Mesothelial cell of epicardium (in vitro differentiated cells): ENCODE data around the gene GIGYF2. TPM values are rescaled to one million over a fixed set of nuclear protein-coding genes. Genes with fewer than 3 reads are reported as not detected.
A peak's percentile ranks its signal among the peaks of the same experiment; 100 is the strongest.

Source experiments
- DNase-seq, 2 experiments: peaks; one replicate each; pipeline ENCODE4 v3.0.0; 2021; ENCODE audit warnings: low spot score in 2 of 2; ENCODE audit not compliant: unreplicated experiment in 2 of 2
- H3K27ac Mint-ChIP-seq: 2 replicates; pipeline ENCODE4 v1.8.0; 2021; ENCODE audit warnings: mixed read lengths
- H3K27me3 Mint-ChIP-seq: 2 replicates; pipeline ENCODE4 v1.8.0; 2021; ENCODE audit warnings: low read depth, mixed read lengths
- H3K36me3 Mint-ChIP-seq: 2 replicates; pipeline ENCODE4 v1.8.0; 2021; ENCODE audit warnings: mixed read lengths
- H3K4me1 Mint-ChIP-seq: 2 replicates; pipeline ENCODE4 v1.8.0; 2021; ENCODE audit warnings: mixed read lengths
- H3K4me3 Mint-ChIP-seq: 2 replicates; pipeline ENCODE4 v1.8.0; 2021; ENCODE audit warnings: mild to moderate bottlenecking, moderate library complexity, mixed read lengths
- H3K9me3 Mint-ChIP-seq: 2 replicates; pipeline ENCODE4 v1.8.0; 2021; ENCODE audit warnings: mixed read lengths
- CTCF ChIP-seq: fragments of 200-600 bp; sonication (generic); IDR thresholded peaks from one replicate; pipeline ENCODE4 v1.5.0; 2021; ENCODE audit warnings: antibody characterized with exemption; ENCODE audit not compliant: unreplicated experiment
- total RNA-seq: library from RNA; stranded (reverse); gene quantifications from 3 replicates; pipeline ENCODE4 v1.2.1, GENCODE V29; 2021

GIGYF2 gene
- total RNA-seq, 1 donor from 2014 or later, result 78.8 TPM

DNA sequence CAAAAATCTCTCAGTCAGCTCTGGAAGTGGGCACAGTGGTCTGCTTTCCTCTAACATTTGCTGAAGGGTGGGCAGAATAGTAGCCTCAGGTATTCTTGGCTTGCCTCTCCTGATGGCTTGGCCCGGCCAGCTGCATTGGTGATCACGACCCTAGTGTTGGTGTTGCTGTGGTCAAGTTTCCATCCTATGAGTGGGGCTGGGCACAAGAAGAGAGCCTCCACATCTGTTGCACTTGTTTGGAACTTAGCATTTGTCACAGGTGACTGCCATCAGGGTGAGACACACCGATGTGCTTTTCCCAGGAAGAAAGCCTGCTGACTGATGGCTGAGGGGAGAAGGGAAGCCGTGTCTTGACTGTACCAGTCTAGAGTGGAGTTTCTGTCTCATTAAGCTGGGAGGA is 139.8 kb downstream of the GIGYF2 start:
- Mint-ChIP-seq H3K36me3 (peaks cover 40% of the 10 kb centered on the region), H3K4me3 (no peak overlapping the region), H3K4me1 (peaks cover 9% of the 10 kb centered on the region), H3K9me3 (no peaks in the 10 kb centered on the region), H3K27ac (no peak overlapping the region), H3K27me3 (no peaks in the 10 kb centered on the region)
- DNase-seq, result no peak
- no peak for TF ChIP-seq CTCF

DNA sequence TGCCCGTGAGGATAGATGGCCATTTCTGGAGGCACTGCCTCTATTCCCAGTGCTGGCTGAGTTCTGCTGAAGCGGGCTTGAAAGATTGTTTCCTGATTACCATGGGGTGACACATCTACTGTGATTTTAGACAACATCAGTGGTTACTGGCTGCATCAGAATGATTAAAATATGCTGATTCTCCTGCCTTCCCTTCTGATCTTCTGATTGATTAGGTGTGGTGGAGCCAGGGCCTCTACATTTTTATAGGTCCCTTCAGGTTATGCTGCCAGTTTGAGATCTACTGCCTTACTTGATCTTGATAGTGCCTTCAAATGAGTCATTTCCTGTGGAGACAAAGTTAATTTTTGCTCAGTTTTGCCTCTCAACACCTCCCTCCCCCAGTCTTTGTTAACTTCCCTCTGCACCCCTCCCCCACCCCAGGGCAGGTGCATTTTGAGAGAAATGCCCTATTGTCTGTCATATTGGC is 141.3 kb downstream of the GIGYF2 start:
- Mint-ChIP-seq H3K36me3 (peaks cover 38% of the 10 kb centered on the region), H3K4me3 (no peak overlapping the region), H3K27ac (no peak overlapping the region), H3K4me1 (peaks cover 9% of the 10 kb centered on the region), H3K9me3 (no peaks in the 10 kb centered on the region), H3K27me3 (no peaks in the 10 kb centered on the region)
- no peak for TF ChIP-seq CTCF
- DNase-seq, result no peak

DNA sequence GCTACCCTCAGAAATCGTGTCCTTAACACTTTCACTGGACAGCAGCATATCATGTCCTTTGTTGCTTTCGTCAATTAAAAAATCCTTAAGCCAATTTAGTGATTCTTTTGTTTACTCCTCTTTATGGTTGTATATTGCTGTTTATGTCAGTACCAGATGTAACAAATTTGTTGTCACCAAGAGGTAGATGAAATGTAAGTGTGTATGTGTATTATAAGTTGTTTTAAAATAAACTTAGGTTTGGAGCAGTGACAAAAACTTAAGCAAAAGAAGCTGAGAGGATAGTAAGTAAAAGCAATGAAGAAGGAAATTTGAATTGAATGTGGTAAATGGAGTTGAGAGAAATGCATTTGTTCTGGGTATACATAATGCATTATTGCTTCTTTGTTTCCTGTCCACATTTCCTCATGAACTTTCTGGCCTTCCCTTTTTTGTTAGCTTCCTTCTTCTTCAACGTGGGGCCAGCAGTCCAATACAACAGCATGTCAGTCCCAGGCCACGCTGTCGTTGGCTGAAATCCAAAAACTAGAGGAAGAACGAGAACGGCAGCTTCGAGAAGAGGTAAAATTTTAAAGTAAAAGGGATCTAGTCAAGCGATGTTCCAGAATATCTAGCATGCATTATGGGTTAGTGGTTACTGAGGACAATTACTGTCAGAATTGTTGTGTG is 142.4 kb downstream of the GIGYF2 start:
- DNase-seq, result no peak
- H3K4me1 Mint-ChIP-seq, result peaks cover 9% of the 10 kb centered on the region

GRCh38 chr2:232842689-232843088 is 145.6 kb downstream of the GIGYF2 start:
- no peak for TF ChIP-seq CTCF
- no peaks in the 10 kb centered on the region for H3K9me3 Mint-ChIP-seq
- no peaks in the 10 kb centered on the region for H3K27me3 Mint-ChIP-seq
- no peak overlapping the region for H3K4me3 Mint-ChIP-seq
- DNase-seq, result no peak
- H3K27ac Mint-ChIP-seq, result no peak overlapping the region
- H3K4me1 Mint-ChIP-seq, result peaks cover 9% of the 10 kb centered on the region
- H3K36me3 Mint-ChIP-seq, result peaks cover 34% of the 10 kb centered on the region

More for the DNA sequence above, 142.4 kb downstream of the GIGYF2 start:
- H3K27me3 Mint-ChIP-seq, result no peaks in the 10 kb centered on the region
- peaks cover 38% of the 10 kb centered on the region for H3K36me3 Mint-ChIP-seq
- no peak overlapping the region for H3K4me3 Mint-ChIP-seq
- peak overlapping the region; percentile 15 for H3K27ac Mint-ChIP-seq
- TF ChIP-seq CTCF, result no peak
- H3K9me3 Mint-ChIP-seq, result no peaks in the 10 kb centered on the region

DNA sequence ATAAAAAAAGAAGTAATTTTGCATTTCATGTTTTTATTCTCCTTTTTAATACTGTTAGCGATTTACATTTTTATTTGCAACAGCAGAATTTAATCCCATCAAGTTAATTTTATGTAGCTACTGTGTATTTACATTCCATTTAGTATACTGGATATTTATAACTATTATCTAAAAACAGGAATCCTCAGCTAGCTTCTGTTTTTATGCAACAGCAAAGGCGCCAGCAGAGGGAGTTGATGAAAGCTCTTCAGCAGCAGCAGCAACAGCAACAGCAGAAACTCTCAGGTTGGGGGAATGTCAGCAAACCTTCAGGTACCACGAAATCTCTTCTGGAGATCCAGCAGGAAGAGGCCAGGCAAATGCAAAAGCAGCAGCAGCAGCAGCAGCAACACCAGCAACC is 146.7 kb downstream of the GIGYF2 start:
- H3K4me3 Mint-ChIP-seq, result no peak overlapping the region
- H3K4me1 Mint-ChIP-seq, result peaks cover 2% of the 10 kb centered on the region
- H3K36me3 Mint-ChIP-seq, result peaks cover 36% of the 10 kb centered on the region
- H3K27ac Mint-ChIP-seq, result no peak overlapping the region
- no peaks in the 10 kb centered on the region for H3K9me3 Mint-ChIP-seq
- TF ChIP-seq CTCF, result no peak
- no peak for DNase-seq
- H3K27me3 Mint-ChIP-seq, result no peaks in the 10 kb centered on the region
